ENCODE data around the gene SNORC. TPM values are rescaled to one million over a fixed set of nuclear protein-coding genes. Genes with fewer than 3 reads are reported as not detected.

SNORC gene
- total and polyA plus RNA-seq, 2 of the 4 experiments (the other 2 are of a cell fraction): under 0.01 to 0.67 TPM

- no peak overlapping the region for H2BK20ac ChIP-seq (ENCODE audit: low read depth, low read length)
- no peak overlapping the region for H3K4ac ChIP-seq (ENCODE audit: low read depth, low read length)
- no peak overlapping the region for H3K9ac ChIP-seq (ENCODE audit: low read depth, low read length)
- H2AFZ ChIP-seq (replicated peaks; ENCODE audit: low read length, poor library complexity): no peak overlapping the region
- DNase-seq: no peak
- H2BK120ac ChIP-seq (ENCODE audit: low read depth, low read length): no peak overlapping the region
- peaks cover 18% of the 10 kb centered on the region for H3K27me3 ChIP-seq (ENCODE audit: control insufficient read depth, insufficient read depth, low read length)
- H2AK9ac ChIP-seq (replicated peaks; ENCODE audit: low read depth, low read length, poor library complexity): peak overlapping the region; percentile 42
- peaks cover 1% of the 10 kb centered on the region; the same call in 1 of the 2 replicates for H3K4me1 ChIP-seq (ENCODE audit: control insufficient read depth, insufficient read depth, low read length)
- H2BK5ac ChIP-seq (ENCODE audit: low read depth, low read length, poor library complexity, severe bottlenecking): no peak overlapping the region
- H3K18ac ChIP-seq (ENCODE audit: low read depth, low read length): no peak overlapping the region
- H3K9me1 ChIP-seq (ENCODE audit: insufficient read depth, low read length): no peaks in the 10 kb centered on the region
- H2BK15ac ChIP-seq (ENCODE audit: low read depth, low read length): no peak overlapping the region
- TF ChIP-seq MAFK (IDR thresholded peaks at IDR 0.05; ENCODE audit: low read depth, low read length): no peak
- no peak for TF ChIP-seq RFX5 (IDR thresholded peaks at IDR 0.05; ENCODE audit: low read depth, low read length)
- TF ChIP-seq NFE2L2 (IDR thresholded peaks at IDR 0.05; ENCODE audit: low read depth, low read length): no peak
- TF ChIP-seq POLR2A (IDR thresholded peaks at IDR 0.05; ENCODE audit: low read depth, low read length): no peak
- no peak for TF ChIP-seq BHLHE40 (IDR thresholded peaks at IDR 0.05; ENCODE audit: low read depth, low read length)
- TF ChIP-seq RAD21 (IDR thresholded peaks at IDR 0.05; ENCODE audit: low read length): no peak
- no peak for TF ChIP-seq CHD1 (IDR thresholded peaks at IDR 0.05; ENCODE audit: low read depth, low read length)
- TF ChIP-seq MAZ (IDR thresholded peaks at IDR 0.05; ENCODE audit: borderline replicate concordance, low read depth, low read length): no peak
- no peak for TF ChIP-seq SMC3 (IDR thresholded peaks at IDR 0.05; ENCODE audit: low read depth, low read length)
- TF ChIP-seq RCOR1 (IDR thresholded peaks at IDR 0.05; ENCODE audit: insufficient replicate concordance, low read length): no peak
- TF ChIP-seq CEBPB (IDR thresholded peaks at IDR 0.05; ENCODE audit: low read depth, low read length): no peak
- no peak for TF ChIP-seq USF2 (IDR thresholded peaks at IDR 0.05; ENCODE audit: low read depth, low read length)
- 91% methylated on average over 5 of the region's 6 CpGs; no CpG with 5 or more reads in 1 of the 2 experiments for WGBS, 2 experiments (ENCODE audit: extremely low coverage in 2 of 2, insufficient read length in 1 of 2)
- no peak overlapping the region for H3K23ac ChIP-seq (ENCODE audit: low read depth, low read length)
- ATAC-seq (ENCODE audit: low read depth): no peak
- H4K5ac ChIP-seq (ENCODE audit: low read depth, low read length): no peak overlapping the region
- dilution Hi-C loops (cut with HindIII; ENCODE audit: low sequenced_read_pairs, unreplicated experiment) (no loop called here), intact Hi-C loops (cut with micrococcal nuclease) (no loop called here), in situ Hi-C loops (cut with MboI; ENCODE audit: low sequenced_read_pairs) (no loop called here)
- no peak overlapping the region for H4K91ac ChIP-seq (ENCODE audit: insufficient read depth, low read depth, low read length)
- no peak overlapping the region for H3K4me2 ChIP-seq (ENCODE audit: low read depth, low read length)
- POLR2A ChIA-PET (ENCODE audit: unreplicated experiment): no interaction called here
- no peak overlapping the region for H3K56ac ChIP-seq (ENCODE audit: extremely low read depth, insufficient read depth, low read length)
- no peak overlapping the region for H4K8ac ChIP-seq (ENCODE audit: low read depth in 2 of 2, low read length in 2 of 2)
- H3K4me3 ChIP-seq (ENCODE audit: insufficient read depth, low read depth, low read length): no peak overlapping the region
- H3K9me3 ChIP-seq (ENCODE audit: control insufficient read depth, insufficient read depth, low read length): no peaks in the 10 kb centered on the region
- H3K14ac ChIP-seq (replicated peaks; ENCODE audit: low read depth, low read length): no peak overlapping the region
- CTCF ChIA-PET: interaction anchor here (0.6 kb wide), 1 partner anchor 183 kb away, joined by 3 read pairs; no protein-coding TSS in a partner anchor
- no TSS peak for BruUV-seq (replicated peaks)
- no peak overlapping the region for H3K27ac ChIP-seq (ENCODE audit: insufficient read depth, low read length)
- H3K36me3 ChIP-seq (ENCODE audit: control insufficient read depth, insufficient read depth, low read length): no peaks in the 10 kb centered on the region
- H3K79me1 ChIP-seq (ENCODE audit: low read depth in 1 of 2, low read length in 2 of 2): no peaks in the 10 kb centered on the region
- H4K20me1 ChIP-seq (ENCODE audit: insufficient read depth, low read length): no peaks in the 10 kb centered on the region; the same call in 1 of the 2 replicates
- no peak overlapping the region for H2AK5ac ChIP-seq (ENCODE audit: low read depth, low read length)
These were observed 4.0 kb downstream of the SNORC start for GRCh38 chr2:232873909-232874641.
